ENCODE data around the gene GINS1. TPM values are rescaled to one million over a fixed set of nuclear protein-coding genes. Genes with fewer than 3 reads are reported as not detected.

GINS1 gene
- polyA plus RNA-seq, 1 of the 3 experiments (the other 2 are of a cell fraction), result 5.1 TPM

GRCh38 chr20:25380945-25381614 lies 26.4 kb upstream of the GINS1 start:
- Histone ChIP-seq H3K4me1 (ENCODE audit: control insufficient read depth in 1 of 2, insufficient read depth in 2 of 2, low read depth in 1 of 2, low read length in 1 of 2) (peaks cover 0 to 11% of the 10 kb centered on the region in 2 experiments; a peak in 1 of 4 replicates), H3F3A (replicated peaks; ENCODE audit: insufficient read depth) (no peaks in the 10 kb centered on the region), H3K36me3 (replicated peaks in 1 of 2; ENCODE audit: control insufficient read depth in 1 of 2, insufficient read depth in 2 of 2, low read length in 1 of 2) (peaks cover 0 to 3% of the 10 kb centered on the region in 2 experiments), H4K20me1 (ENCODE audit: insufficient read depth) (no peaks in the 10 kb centered on the region), H2AFZ (ENCODE audit: low read depth) (no peak overlapping the region), H3K27me3 (ENCODE audit: insufficient read depth) (no peaks in the 10 kb centered on the region), H3K4me2 (no peak overlapping the region), H3K9ac (no peak overlapping the region), H3K79me2 (ENCODE audit: insufficient read depth) (peaks cover 88% of the 10 kb centered on the region), H3K9me2 (no peaks in the 10 kb centered on the region), H3K4me3 (ENCODE audit: low read depth in 2 of 2, low read length in 1 of 2) (no peak overlapping the region), H3K27ac (ENCODE audit: low read depth in 2 of 2, low read length in 1 of 2) (no peak overlapping the region), H3K9me3 (no peaks in the 10 kb centered on the region)
- ChIA-PET POLR2A (no interaction called here), CTCF (no interaction called here)
- 93% methylated on average over 7 of the region's 7 CpGs for WGBS (ENCODE audit: low lambda C conversion rate)
- no peak for DNase-seq
- no peak for TF ChIP-seq TAF1 (IDR thresholded peaks at IDR 0.05; ENCODE audit: borderline replicate concordance, low read depth, low read length)

- DNase-seq, result no peak
- Histone ChIP-seq H3K9me3 (no peaks in the 10 kb centered on the region), H3F3A (replicated peaks; ENCODE audit: insufficient read depth) (peaks cover 3% of the 10 kb centered on the region), H3K36me3 (replicated peaks in 1 of 2; ENCODE audit: control insufficient read depth in 1 of 2, insufficient read depth in 2 of 2, low read length in 1 of 2) (peaks cover 0 to 5% of the 10 kb centered on the region in 2 experiments), H3K4me1 (ENCODE audit: control insufficient read depth in 1 of 2, insufficient read depth in 2 of 2, low read depth in 1 of 2, low read length in 1 of 2) (peaks cover 0 to 11% of the 10 kb centered on the region in 2 experiments; a peak in 1 of 4 replicates), H3K9me2 (no peaks in the 10 kb centered on the region), H3K27me3 (ENCODE audit: insufficient read depth) (no peaks in the 10 kb centered on the region), H4K20me1 (ENCODE audit: insufficient read depth) (no peaks in the 10 kb centered on the region), H3K4me2 (no peak overlapping the region), H3K27ac (ENCODE audit: low read depth in 2 of 2, low read length in 1 of 2) (no peak overlapping the region), H3K79me2 (ENCODE audit: insufficient read depth) (peaks cover 89% of the 10 kb centered on the region), H3K9ac (no peak overlapping the region), H3K4me3 (ENCODE audit: low read depth in 2 of 2, low read length in 1 of 2) (no peak overlapping the region), H2AFZ (ENCODE audit: low read depth) (no peak overlapping the region)
- TF ChIP-seq RCOR1 (IDR thresholded peaks at IDR 0.05; ENCODE audit: low read length) (no peak), TCF12 (IDR thresholded peaks at IDR 0.05) (no peak), GABPA (IDR thresholded peaks at IDR 0.05; ENCODE audit: low read depth) (no peak), JUND (IDR thresholded peaks at IDR 0.05) (no peak), EP300 (IDR thresholded peaks at IDR 0.05; ENCODE audit: borderline replicate concordance in 1 of 2, low read depth in 1 of 2, low read length in 1 of 2) (no peak), FOXM1 (IDR thresholded peaks at IDR 0.05; ENCODE audit: low read depth) (no peak), NRF1 (IDR thresholded peaks at IDR 0.05; ENCODE audit: low read depth, low read length) (no peak), ELF1 (IDR thresholded peaks at IDR 0.05) (no peak), PBX3 (IDR thresholded peaks at IDR 0.05) (no peak), GATA2 (CRISPR knock-in tag; IDR thresholded peaks at IDR 0.05) (no peak), TEAD4 (IDR thresholded peaks at IDR 0.05; ENCODE audit: borderline replicate concordance, insufficient read depth) (no peak)
- POLR2A ChIA-PET, result no interaction called here
- CTCF ChIA-PET, result interaction anchor here (1.1 kb wide), 1 partner anchor 11 kb away, joined by 3 read pairs; no protein-coding TSS in a partner anchor
- WGBS (ENCODE audit: low lambda C conversion rate), result 86% methylated on average over 5 of the region's 5 CpGs
These were observed 24.6 kb upstream of the GINS1 start for GRCh38 chr20:25382704-25383370.
